SU-DHL-6 (cell line): Measurements from ENCODE around the gene GPC1.

Experiments used
- H2AFZ ChIP-seq: fragments of 200-600 bp; sonication (generic); 2 replicates; pipeline ENCODE4 v1.6.1; 2014; ENCODE audit warnings: low read depth, mild to moderate bottlenecking, moderate library complexity, mixed read lengths, antibody characterized with exemption, low read length; ENCODE audit not compliant: severe bottlenecking
- H3F3A ChIP-seq: fragments of 200-600 bp; shearing (Covaris generic); 2 replicates; pipeline ENCODE4 v1.6.0; 2016; ENCODE audit warnings: antibody characterized with exemption, mild to moderate bottlenecking; ENCODE audit not compliant: insufficient read depth
- H3K27ac ChIP-seq: fragments of 200-600 bp; sonication (generic); 2 replicates; pipeline ENCODE4 v1.5.1; 2016; ENCODE audit warnings: low read depth, mild to moderate bottlenecking, low read length, moderate library complexity, mixed read lengths
- H3K27me3 ChIP-seq: fragments of 200-600 bp; sonication (generic), shearing (Covaris generic); 2 replicates; pipeline ENCODE4 v1.6.0; 2014; ENCODE audit warnings: mild to moderate bottlenecking, low read length
- H3K36me3 ChIP-seq: fragments of 200-600 bp; sonication (generic); 2 replicates; pipeline ENCODE4 v1.6.1; 2014; ENCODE audit warnings: mild to moderate bottlenecking, low read length, mixed read lengths
- H3K4me2 ChIP-seq: fragments of 300-600, 200-600 bp; shearing (Covaris generic), sonication (generic); 2 replicates; pipeline ENCODE4 v1.6.0; 2014; ENCODE audit warnings: low read length, low read depth, mild to moderate bottlenecking; ENCODE audit not compliant: poor library complexity, severe bottlenecking
- H3K4me3 ChIP-seq: fragments of 200-600 bp; sonication (generic); 2 replicates; pipeline ENCODE4 v1.5.1; 2014; ENCODE audit warnings: antibody characterized with exemption, low read length, mild to moderate bottlenecking, mixed read lengths; ENCODE audit not compliant: insufficient read depth, poor library complexity, severe bottlenecking
- H3K79me2 ChIP-seq: fragments of 200-600 bp; sonication (generic); 2 replicates; pipeline ENCODE4 v1.6.1; 2014; ENCODE audit warnings: mild to moderate bottlenecking, low read length, moderate library complexity; ENCODE audit not compliant: insufficient read depth
- H3K9ac ChIP-seq: fragments of 200-600 bp; sonication (generic); 2 replicates; pipeline ENCODE4 v1.7.0; 2014; ENCODE audit warnings: mild to moderate bottlenecking, low read length
- H3K9me2 ChIP-seq: fragments of 200-600 bp; sonication (generic); replicated peaks from 2 replicates; pipeline ENCODE4 v1.6.1; 2014; ENCODE audit warnings: low read length; ENCODE audit not compliant: insufficient read depth
- H3K9me3 ChIP-seq: fragments of 200-600 bp; sonication (generic); 2 replicates; pipeline ENCODE4 v1.6.1; 2014; ENCODE audit warnings: low read length, mixed read lengths; ENCODE audit not compliant: insufficient read depth
- H4K20me1 ChIP-seq: fragments of 200-600 bp; sonication (generic); 2 replicates; pipeline ENCODE4 v1.6.1; 2014; ENCODE audit warnings: low read depth, mild to moderate bottlenecking, antibody characterized with exemption, low read length, moderate library complexity, mixed read lengths
- CTCF ChIP-seq: fragments of 200-600 bp; sonication (generic); IDR thresholded peaks from one replicate; pipeline ENCODE4 v1.5.1; 2017; ENCODE audit warnings: antibody characterized with exemption, mild to moderate bottlenecking, low read length, moderate library complexity; ENCODE audit not compliant: insufficient read depth, poor library complexity, severe bottlenecking
- EZH2phosphoT487 ChIP-seq: fragments of 200-600 bp; sonication (generic), shearing (Covaris generic); conservative IDR thresholded peaks from 2 replicates; pipeline ENCODE4 v1.6.1; 2018; ENCODE audit warnings: mild to moderate bottlenecking, antibody characterized with exemption, low read length, moderate library complexity, mixed read lengths

The GPC1 gene

GRCh38 chr2:240508832-240509545 is 73.5 kb downstream of the GPC1 start:
- Histone ChIP-seq H3K9ac (no peak overlapping the region), H3K36me3 (no peaks in the 10 kb centered on the region), H2AFZ (no peak overlapping the region), H3K79me2 (no peaks in the 10 kb centered on the region), H3K27ac (no peak overlapping the region), H3F3A (no peaks in the 10 kb centered on the region), H4K20me1 (no peaks in the 10 kb centered on the region), H3K4me2 (no peak overlapping the region), H3K27me3 (no peaks in the 10 kb centered on the region), H3K9me3 (no peaks in the 10 kb centered on the region), H3K4me3 (no peak overlapping the region), H3K9me2 (no peaks in the 10 kb centered on the region)
- TF ChIP-seq CTCF (no peak), EZH2phosphoT487 (no peak)

GRCh38 chr2:240509667-240510512 is 74.4 kb downstream of the GPC1 start:
- Histone ChIP-seq H3K9me2 (no peaks in the 10 kb centered on the region), H3K4me3 (no peak overlapping the region), H3K36me3 (no peaks in the 10 kb centered on the region), H3F3A (no peaks in the 10 kb centered on the region), H3K9me3 (no peaks in the 10 kb centered on the region), H3K27me3 (no peaks in the 10 kb centered on the region), H3K9ac (no peak overlapping the region), H3K27ac (no peak overlapping the region), H4K20me1 (no peaks in the 10 kb centered on the region), H3K4me2 (no peak overlapping the region), H3K79me2 (no peaks in the 10 kb centered on the region), H2AFZ (no peak overlapping the region)
- TF ChIP-seq EZH2phosphoT487 (no peak), CTCF (no peak)

- Histone ChIP-seq H3K36me3 (no peaks in the 10 kb centered on the region), H3K9ac (no peak overlapping the region), H3K79me2 (no peaks in the 10 kb centered on the region), H3K9me2 (no peaks in the 10 kb centered on the region), H3K27ac (no peak overlapping the region), H3K27me3 (no peaks in the 10 kb centered on the region), H3F3A (no peaks in the 10 kb centered on the region), H3K4me2 (no peak overlapping the region), H3K9me3 (no peaks in the 10 kb centered on the region), H4K20me1 (no peaks in the 10 kb centered on the region), H3K4me3 (no peak overlapping the region), H2AFZ (no peak overlapping the region)
- TF ChIP-seq CTCF (no peak), EZH2phosphoT487 (no peak)
Measured at GRCh38 chr2:240510513-240511210, 75.2 kb downstream of the GPC1 start.
